ENCODE results near the gene DROSHA.
"Not testable (repeated sequence)": the region's sequence is repeated elsewhere in the genome, so short reads cannot be mapped to it uniquely, and the experiment has no call there.

The DROSHA gene

DNA sequence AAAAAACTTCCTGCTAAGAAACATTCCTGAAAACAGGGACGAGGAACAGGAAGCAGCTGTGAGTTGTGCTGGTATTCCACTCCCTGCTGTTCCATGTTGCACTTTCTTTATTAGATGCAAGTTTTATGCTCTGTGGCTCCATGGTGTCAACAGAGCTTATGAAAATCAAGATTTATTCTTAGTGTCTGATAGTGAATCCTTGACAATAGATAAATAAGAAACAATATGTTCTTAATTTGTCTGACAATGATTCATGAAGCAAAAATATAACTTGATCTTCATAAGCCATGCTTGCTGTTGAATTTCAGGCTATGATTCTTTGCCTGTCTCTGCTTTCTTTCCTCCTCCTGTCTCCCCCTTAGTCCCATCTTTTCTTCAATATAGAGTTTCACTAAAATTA, 119.6 kb downstream of the DROSHA start:
- DNase-seq, result no peak

DNA sequence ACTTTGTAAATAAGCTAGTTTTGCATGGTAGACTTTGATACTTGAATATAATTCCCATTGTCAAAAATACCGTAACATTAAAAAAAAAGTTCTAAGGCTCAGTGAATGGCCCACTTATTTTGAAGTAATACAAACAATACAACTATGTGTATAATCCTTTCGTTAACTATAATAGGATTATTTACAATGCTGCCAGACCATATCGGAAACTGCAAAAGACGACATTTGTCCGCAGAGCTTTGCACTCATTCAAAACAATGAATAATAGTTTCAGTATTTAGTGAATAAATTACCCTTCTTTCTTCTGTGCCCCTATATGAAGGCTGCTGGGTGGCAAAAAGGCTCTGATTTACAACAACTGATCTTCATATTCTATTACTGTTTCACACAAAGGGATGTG, 121.8 kb downstream of the DROSHA start:
- DNase-seq, result no peak

DNA sequence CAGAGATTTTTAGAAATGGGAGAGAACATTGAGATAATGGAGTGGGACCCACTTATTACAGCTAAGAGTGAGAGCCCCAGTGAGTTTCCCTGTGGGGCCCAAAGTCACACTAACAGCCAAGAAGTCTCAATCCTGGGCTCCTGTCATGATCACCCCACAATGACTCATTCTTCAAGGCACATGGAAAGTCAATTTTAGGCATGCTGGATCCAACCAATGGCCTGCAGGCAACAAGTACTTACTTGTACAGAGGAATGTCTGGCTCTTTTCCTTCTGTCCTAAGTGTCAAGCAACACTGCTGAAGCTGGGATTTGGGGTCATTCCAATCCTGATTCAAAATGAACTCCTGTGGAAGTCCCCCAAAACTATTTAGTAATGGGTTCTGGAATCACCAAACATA, 123.1 kb downstream of the DROSHA start:
- DNase-seq, result no peak

DNA sequence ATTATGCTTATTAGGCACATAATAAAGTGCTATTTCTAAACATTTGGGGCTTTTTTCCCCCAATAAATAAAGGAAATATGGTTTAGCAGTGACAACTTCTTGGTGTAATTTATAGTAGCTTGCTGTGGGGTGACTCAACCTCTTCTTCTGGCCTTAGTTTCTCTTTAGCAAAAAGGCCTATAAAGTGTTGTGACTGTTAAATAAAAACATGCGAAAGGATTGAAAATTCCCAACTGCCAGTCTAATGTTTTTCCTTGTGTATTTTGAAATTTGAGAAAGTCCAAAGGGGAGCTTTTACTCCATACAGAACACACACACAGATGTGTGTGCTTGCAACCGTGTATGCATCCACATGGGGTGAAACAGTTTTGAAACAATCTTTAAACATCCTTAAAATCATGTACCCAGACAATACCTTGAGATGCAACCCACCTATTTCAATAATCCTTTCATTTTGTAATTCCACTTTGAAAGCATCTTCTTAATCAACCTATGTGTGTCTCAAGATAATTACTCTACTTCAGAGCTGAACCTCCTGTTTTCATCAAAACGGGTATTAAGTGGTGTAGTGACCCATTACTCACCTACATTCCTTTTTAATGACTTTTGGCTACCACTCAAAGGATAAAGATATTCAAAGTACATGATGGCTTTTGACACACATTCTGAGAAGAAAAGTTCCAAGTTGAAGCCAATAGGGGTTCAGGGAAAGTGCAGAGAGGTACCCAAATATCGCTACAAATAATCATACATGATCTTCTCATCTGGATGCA, 123.8 kb downstream of the DROSHA start:
- no peak for DNase-seq

DNA sequence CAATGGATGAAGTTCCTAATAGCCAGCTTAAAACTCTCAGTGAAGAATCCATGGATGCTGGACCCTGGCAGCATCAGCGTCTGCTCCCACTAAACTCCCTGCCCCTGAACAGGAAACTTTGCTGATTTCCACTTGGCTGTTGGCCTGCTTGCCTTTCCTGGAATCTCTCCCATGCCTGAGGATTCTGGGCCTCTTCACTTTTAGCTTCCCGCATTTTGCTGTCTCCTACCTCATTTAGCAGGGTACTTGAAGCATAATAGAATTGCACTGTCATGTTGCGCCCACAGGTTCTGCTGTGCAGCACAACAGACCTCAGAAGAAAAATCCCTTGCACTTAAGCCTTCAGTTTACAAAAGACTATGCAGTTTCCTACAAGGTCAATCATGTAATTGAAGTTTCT, 127.6 kb downstream of the DROSHA start:
- DNase-seq, result no peak

DNA sequence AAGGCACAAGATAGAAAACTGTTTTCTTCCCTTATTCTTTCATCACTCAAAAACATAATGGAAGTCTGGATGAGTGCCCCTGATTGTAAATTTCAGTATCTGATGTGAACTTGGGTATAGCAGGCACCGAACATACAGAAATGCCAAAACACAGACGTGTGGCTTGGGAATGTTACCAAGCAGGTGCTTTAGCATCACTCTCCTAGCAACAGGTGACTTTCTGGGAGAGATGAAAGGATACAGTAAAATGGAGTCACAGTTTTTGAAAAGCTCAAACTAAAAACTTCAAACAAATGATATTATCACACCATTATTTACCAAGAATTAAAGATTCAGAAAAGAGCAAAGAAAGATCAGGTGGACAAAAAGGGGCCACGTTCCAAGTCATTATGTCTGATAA, 130.2 kb downstream of the DROSHA start:
- no peak for DNase-seq

DNA sequence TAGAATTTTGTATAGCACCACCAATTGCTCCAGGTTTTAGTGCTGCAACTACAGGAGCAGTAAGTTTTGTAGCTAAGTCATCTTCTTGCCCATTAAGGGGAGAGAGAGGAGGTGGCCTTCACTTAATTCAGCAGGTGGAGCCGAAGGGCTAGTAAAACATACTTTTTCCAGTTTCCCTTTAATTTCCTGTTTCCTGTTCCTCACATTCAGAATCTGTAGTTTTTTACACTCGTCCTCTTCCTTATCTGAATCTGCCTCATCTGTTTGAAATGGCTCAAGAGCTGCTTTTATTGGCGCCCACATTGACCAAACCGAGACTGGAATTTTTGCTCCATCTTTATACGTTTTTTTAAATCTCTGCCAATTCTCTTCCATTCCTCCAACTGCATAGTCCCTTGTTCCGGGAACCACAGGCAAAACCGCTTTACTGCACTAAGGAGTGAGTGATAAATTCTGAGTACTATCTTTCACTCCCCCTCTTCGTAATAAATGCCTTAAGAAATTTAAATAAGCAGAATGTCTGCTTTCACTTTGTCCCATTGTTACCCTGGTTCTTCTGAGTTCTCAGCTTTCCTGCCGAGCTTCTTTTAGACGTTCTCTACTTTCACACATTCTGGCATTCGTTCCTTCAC, 133.9 kb downstream of the DROSHA start:
- no peak for DNase-seq

DNA sequence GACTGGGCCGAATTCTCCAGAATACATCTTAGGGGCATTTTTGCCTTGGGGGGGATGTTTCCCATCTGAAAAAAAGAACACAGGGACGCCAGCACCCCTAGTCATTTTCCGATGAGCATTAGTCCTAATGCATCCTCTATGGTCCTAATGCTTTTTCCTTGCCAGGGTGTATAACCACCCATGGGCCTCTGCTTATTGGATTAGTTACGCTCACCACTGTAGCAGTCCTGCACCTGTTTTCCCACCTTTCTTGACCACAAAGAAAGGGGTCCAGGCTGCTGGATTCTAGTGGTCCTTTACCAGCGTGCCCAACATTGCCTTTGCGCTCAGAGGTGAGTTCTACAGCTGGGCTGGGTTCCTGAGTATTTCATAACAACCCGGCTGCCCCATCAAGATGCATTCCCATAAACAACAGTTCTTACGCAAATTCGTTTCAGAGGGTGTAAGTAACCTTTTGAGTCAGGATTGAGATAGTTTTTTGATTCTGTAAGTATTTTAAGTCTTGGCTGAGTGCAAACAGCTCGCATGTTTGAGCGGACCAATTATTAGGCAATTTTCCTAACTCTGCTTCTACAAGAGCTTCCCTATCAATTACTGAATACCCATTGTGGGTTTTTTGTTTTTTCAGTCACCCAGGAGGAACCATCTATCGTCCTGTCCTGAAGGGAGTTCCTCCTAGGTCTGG, 135.1 kb downstream of the DROSHA start:
- DNase-seq, result no peak

DNA sequence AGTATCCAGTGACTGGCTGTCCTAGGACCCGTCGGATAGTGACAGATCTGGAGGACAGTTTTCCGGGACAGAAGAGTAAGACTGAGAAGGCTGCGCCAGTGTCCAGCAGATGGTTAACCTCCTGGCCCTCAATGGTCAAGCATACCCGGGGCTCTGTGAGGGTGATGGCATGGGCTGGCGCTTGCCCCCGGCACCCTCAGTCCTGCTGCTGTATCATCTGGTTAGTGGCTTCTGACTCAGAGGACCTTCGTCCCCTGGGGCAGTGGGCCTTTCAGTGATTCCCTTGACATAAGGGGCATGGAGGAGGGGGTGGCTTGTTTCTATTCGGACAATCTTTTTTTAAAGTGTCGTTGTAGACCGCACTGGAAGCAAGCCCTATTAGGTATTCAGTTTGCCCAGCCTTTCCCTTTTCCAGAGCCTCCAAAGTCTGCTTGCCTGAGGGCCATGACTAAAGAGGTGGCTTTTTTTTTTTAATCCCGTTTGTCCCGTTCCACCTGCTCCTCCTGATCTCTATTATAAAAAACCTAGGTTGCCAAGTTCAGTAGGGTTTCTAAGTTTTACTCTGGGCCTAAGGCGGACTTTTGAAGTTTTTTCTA, 136.3 kb downstream of the DROSHA start:
- DNase-seq, result not testable (repeated sequence)

DNA sequence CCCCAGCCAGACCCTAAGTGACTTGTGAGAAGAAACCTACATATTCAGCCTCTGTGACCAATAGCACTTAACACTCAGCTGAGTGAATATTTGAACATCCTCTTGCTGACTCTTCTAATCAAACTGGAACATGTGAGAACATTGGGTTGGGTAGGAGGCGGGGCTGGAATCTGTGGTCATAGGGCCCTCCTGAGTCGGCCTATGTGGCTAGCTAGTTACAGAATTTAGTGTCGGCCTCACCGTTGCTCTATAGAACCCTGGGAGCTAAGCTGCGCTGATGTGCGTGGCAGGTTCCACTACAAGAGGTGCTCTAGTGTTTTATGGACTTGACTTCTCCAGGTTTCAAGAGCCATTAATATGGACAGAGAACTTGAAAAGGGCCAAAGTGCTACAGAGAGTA, 138.8 kb downstream of the DROSHA start:
- no peak for DNase-seq

DNA sequence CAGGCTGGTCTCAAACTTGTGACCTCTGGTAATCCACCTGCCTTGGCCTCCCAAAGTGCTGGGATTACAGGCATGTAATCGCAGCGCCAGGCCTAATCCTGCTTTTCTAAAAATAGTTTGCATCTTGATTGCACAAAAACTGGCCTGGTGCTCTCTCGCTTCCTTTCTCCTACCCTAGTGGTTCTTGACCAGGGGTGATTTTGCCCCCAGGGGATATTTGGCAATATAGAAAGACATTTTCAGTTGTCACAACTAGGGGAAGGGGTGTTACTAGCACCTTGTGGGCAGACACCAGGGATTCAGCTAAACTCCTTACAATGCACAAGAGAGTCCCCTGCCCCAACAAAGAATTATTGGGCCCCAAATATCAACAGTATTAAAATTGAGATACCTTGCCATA, 139.8 kb downstream of the DROSHA start:
- no peak for DNase-seq

DNA sequence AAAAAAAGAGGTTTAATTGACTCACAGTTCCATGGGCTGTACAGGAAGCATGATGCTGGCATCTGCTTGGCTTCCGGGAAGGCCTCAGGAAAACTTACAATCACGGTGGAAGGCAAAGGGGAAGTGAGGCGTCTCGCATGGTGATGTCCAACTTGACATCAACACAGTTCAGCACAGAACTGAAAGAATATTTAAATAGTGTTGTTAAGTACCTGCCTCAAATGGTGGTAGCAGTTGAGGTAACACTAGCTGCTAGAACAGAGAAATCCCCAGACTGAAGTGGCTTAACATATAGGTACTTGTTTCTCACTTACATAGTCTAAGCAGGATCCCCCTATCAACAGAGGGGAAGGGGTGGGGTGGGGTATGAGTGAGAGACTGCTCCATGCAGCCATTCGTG, 141.6 kb downstream of the DROSHA start:
- no peak for DNase-seq

DNA sequence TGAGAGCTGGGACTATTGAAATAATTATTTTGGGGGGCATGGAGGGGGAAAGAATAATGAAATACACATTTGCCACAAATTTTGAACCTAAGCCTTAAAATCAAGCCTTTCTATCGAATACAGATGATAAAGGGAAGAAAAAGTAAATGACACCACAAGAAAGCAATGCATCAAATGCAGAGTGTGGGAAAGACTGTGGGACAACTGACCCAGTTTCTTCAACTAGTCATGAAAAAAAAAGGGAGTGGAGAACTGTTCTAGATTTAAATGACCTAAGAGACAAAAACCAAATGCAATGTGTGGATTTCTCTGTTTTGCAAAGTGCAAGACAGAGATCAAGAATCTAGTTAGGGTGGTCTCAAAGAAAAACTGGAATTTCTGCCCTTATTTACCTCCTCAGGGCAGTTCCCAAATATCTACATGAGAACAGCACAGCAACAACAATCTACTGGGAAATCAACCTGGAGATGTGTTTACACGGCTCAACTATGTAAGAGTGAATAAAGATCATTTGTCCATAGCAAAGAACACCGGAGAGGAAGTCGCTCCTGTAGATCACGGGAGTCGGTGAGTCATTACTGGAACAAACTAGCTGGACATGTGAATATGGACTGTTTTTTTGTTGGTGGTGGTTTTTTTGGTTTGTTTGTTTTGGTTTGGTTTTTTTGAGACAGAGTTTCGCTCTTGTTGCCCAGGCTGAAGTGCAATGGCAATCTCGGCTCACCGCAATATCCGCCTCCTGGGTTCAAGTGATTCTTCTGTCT, 145.9 kb downstream of the DROSHA start:
- no peak for DNase-seq

DNA sequence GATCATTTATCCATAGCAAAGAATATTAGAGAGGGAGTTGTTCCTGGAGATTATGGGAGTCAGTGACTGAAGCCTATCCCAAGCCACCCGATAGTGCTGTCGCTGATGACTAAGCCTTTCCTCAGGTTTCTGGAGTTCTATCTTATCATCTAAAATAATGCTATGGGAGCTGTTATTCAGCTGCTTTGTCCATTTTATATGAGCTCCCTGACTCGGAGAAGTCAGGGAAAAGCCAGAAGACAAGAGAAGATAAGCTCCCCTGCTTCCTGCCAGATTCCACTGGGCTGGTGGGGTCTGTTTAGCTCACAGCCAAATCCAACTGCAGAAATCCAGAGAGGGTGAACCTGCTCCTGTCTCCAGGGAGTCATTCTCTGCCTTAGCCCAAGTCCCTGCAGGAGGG, 148.2 kb downstream of the DROSHA start:
- no peak for DNase-seq

DNA sequence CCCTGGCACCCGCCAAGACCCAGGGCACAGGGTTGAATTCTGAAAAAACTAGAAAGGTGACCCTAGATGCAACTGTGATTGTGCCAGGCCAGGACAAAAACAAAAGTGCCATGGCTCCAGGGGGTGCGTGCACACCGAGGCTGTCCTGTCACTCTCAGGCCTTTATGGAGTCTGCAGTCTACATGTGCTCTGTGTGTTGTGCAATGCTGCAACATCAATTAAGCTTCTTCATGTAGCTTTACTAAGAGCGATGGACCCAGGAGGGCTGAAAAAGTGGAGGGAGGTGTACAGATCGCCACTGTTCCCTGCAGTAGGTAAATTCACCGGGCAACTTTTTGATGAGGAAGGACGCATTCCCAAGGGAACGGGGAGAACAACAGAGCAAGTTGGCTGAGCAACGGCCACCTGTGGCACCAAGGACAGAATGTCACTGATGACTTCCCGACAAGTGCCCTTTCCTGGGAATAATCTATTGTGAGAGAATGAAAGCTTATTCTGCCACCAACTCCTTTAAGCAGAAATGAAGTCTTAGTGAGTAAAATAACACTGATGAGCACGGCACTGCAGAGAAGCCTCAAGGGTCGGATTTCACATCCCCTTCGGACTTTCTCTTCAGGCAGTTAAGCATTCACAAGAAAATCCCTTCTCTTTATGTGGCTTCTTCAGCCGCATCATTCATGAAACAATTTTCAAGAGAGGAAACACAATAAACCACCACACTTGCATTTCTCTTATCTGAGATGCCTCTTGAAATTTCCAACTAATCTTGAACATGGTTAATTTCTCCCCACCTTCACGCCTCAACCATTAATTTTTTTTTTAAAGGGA, 149.6 kb downstream of the DROSHA start:
- no peak for DNase-seq

DNA sequence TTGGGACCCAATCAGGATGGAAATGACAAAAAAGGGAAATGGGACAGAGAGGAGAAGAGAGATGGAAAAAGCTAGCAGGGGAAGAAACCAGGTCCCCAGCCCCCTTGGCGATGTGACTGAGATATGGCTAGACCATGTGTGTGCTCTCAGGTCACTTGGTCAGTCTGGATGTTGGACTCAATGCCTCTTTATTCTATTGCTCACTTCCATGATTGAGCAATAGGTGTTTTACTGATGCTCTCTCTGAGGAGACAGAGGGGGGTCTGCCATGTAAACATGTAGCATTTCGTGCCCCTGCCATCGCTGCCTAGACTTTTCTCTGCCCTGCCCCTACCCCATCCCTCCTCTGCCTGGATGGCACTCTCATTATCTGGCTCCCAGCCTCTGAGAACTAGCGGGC, 150.6 kb downstream of the DROSHA start:
- DNase-seq, result no peak

DNA sequence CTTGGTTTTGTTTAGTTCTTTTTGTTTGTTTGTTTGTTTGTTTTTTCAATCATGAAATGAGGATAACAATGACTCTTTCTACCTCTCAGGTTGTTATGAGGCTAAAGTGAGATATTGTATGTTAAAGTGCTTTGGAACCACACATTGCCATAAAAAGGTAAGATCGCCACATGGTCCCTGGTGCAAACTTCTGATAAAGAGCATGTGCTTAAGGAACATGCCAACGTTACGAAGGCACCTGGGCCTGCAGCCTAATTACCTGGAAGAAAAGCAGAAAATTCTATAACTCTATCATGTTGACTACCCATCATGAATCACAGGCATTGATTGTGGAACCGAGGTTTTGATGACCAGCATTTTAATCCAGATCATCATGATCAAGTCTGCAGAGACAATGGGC, 151.8 kb downstream of the DROSHA start:
- DNase-seq, result peak; percentile 2

DNA sequence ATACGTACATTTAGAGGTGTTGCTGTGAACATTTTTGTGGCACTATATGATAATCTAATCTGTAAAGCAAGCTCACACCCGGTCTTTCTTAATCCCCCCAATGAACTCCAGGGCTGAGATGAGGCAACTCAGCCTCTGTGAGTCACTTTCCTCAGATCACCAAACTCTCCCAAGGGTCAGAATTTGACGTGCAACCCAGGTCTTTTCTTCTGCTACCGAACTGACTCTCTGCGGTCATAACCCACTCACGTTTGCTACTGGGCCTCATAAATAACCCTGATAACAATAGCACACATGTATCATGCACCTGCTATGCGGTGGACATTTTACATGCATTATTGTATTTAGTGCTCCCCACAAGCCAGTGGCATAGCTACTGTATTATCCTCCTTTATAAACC, 153.1 kb downstream of the DROSHA start:
- DNase-seq, result no peak

DNA sequence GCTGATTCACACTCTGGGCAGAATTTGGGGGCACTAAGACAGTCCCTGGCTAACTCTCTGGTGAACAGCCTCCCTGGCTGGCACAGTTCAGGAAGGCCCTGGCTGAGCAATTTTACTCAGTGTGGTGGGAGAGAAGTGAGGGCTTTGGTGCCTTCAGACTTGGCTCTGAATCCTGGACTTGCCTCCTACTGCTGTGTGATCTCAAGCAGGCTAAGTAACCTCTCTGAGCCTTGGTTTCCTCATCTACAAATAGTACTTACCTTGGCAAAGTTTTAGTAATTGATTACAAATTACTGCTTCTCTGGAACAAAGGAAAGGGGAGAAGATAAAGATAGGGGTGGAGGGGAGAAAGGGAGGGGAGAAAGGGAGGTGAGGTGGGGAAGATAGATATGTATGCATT, 153.8 kb downstream of the DROSHA start:
- DNase-seq, result no peak

DNA sequence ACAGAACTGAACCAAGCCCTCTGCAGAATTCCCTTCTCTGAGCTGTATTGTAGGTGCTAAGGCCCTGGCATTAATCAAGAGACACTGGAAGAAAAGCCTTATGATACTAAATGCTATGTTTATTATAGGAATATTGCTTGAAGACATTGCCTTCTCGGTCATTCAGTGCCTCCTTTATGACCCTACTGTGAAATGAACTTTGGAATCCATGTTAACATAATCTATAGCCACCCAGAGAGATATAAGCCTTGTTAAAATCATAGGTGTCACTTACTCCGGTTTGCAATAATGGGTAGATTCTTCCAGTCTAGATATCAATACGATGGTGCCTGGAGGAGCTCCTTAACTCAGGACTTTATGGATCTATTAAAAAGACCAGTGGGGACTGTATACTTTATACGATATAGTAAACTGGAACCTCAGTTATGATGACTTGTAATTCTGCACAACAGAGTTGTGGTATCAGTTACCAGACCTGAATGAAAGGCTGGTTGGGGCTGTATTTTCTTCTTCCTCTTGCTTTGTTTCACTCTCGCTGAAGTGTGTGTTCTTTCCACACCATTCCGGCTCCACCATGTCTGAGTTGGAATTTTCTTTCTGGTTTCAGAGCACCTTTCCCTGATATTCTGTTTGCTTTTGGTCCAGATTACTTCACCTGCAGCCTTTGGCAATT, 154.5 kb downstream of the DROSHA start:
- DNase-seq, result no peak

DNA sequence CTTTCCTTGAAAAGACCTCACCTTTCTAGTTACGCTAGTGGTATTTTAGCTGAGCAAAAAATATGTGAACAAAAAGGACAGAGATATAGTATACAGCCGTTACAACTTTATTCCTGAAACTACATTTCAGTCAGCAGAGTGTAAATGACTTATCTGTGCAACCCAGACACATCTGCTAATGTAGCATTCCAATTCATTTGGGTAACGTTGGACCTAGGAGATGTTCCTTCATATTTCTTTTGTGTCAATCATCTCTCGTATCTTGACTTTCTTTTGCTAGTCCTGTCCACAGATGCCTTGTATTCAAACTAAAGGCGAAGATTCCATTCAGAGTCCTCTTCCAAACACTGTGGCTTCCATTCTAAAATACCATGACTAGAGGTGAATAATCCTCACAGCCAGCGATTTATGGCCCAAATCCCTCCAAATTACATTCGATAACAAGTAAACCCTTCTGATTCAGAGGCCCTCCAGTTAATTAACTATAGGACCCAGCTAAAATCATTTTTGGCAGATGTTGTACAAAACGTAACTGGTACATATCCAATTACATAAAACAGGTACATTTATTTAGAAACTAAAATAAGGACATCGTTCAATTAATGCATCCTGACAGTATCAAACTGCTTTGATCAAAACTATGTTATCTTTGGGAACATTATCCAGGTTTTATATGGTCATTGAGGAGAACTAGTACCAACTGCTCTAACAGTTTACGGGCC, 155.7 kb downstream of the DROSHA start:
- DNase-seq, result no peak

Data from GF-D8 (cell line).